Brain microvascular endothelial cell (primary cell): Measurements from ENCODE around the gene CLEC2D.
A peak's percentile ranks its signal among the peaks of the same experiment; 100 is the strongest.
"Not testable (repeated sequence)": the region's sequence is repeated elsewhere in the genome, so short reads cannot be mapped to it uniquely, and the experiment has no call there.

Experiments
- DNase-seq: peaks from one replicate; pipeline ENCODE4 v3.0.0-alpha.2; 2020
- H3K27ac ChIP-seq: fragments of 250-450 bp; sonication (Bioruptor Pico); 2 replicates; pipeline ENCODE4 v1.5.1; 2020; ENCODE audit warnings: mild to moderate bottlenecking, moderate library complexity
- H3K27me3 ChIP-seq: fragments of 250-450 bp; sonication (Bioruptor Pico); replicated peaks from 2 replicates; pipeline ENCODE4 v1.5.1; 2020; ENCODE audit warnings: mild to moderate bottlenecking
- H3K36me3 ChIP-seq: fragments of 250-450 bp; sonication (Bioruptor Pico); replicated peaks from 2 replicates; pipeline ENCODE4 v1.5.1; 2020; ENCODE audit warnings: mild to moderate bottlenecking
- H3K4me3 ChIP-seq: 2 replicates; pipeline ENCODE4 v1.5.1; 2011; ENCODE audit warnings: low read depth, mild to moderate bottlenecking, control low read depth, low read length, moderate library complexity
- in situ Hi-C: cut with HindIII; loops from 2 replicates; pipeline ENCODE4 v1.10.0; 2017; ENCODE audit warnings: low sequenced_read_pairs, low pct_ligation_motif_present
- TF ChIP-seq, protein P1 (sequence below): IDR thresholded peaks from 2 replicates; pipeline ENCODE4 v1.5.1; 2011; ENCODE audit warnings: low read depth, mild to moderate bottlenecking, moderate library complexity, low read length, control low read depth, inconsistent platforms; ENCODE audit errors: missing control alignments

Gene CLEC2D

DNA sequence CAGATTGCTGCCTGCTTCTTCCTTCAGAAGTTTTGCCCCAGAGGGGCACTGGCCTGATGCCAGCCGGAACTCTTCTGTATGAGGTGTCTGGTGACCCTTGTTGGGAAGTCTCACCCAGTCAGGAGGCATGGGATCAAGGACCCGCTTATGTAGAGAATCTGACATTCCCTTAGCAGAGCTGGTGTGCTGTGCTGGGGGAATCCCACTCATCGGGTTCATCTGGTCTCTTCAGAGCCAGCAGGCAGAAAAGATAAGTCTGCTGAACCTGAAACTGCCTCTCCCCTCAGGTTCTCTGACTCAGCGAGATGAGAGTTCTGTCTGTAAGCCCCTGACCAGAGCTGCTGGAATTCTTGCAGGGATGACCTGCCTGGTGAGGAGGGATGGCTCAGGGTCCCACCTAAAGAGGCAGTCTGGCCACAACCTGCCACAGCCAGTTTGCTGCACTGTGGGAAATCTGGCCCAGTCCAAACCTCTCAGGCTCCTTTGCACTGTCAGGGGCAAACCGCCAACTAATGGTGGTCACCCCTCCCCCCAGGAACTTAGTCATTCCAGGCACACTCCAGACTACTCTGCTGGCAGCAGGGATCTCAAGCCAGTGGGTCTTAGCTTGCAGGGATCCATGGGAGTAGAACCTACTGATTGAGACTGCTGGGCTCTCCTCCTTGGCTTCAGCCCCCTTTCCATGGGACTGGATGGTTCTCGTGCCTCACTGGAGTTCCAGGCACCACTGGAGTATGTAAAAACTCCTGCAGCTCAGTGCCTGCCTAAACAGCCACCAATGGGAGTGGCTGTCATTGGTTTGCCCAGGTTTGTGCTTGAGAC lies 4.1 kb downstream of the CLEC2D start:
- H3K36me3 ChIP-seq: no peaks in the 10 kb centered on the region
- peak overlapping the region; percentile 36 for H3K27ac ChIP-seq
- TF ChIP-seq, protein P1, sequence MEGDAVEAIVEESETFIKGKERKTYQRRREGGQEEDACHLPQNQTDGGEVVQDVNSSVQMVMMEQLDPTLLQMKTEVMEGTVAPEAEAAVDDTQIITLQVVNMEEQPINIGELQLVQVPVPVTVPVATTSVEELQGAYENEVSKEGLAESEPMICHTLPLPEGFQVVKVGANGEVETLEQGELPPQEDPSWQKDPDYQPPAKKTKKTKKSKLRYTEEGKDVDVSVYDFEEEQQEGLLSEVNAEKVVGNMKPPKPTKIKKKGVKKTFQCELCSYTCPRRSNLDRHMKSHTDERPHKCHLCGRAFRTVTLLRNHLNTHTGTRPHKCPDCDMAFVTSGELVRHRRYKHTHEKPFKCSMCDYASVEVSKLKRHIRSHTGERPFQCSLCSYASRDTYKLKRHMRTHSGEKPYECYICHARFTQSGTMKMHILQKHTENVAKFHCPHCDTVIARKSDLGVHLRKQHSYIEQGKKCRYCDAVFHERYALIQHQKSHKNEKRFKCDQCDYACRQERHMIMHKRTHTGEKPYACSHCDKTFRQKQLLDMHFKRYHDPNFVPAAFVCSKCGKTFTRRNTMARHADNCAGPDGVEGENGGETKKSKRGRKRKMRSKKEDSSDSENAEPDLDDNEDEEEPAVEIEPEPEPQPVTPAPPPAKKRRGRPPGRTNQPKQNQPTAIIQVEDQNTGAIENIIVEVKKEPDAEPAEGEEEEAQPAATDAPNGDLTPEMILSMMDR: no peak
- H3K4me3 ChIP-seq: no peak overlapping the region
- H3K27me3 ChIP-seq: no peaks in the 10 kb centered on the region
- DNase-seq: peak; percentile 94
- in situ Hi-C loops: no loop called here

DNA sequence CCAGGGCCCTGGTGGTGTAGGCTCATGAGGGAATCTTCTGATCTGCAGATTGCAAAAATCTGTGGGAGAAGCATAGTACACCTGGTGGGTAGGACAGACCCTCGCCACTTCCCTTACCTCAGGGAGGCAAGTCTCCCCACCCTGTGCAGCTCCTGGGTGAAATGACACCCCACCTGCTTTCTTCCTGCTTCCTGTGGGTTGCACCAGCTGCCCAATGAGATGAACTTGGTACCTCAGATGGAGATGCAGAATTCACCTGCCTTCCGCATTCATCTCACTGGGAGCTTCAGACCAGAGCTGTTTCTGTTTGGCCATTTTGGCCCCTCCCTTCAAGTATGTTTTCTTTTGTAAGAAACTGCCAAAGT lies 4.7 kb downstream of the CLEC2D start:
- peak overlapping the region; percentile 36 for H3K27ac ChIP-seq
- no peak for DNase-seq
- no peak overlapping the region for H3K4me3 ChIP-seq
- in situ Hi-C loops: no loop called here
- no peaks in the 10 kb centered on the region for H3K27me3 ChIP-seq
- no peaks in the 10 kb centered on the region for H3K36me3 ChIP-seq
- TF ChIP-seq, protein P1: no peak

DNA sequence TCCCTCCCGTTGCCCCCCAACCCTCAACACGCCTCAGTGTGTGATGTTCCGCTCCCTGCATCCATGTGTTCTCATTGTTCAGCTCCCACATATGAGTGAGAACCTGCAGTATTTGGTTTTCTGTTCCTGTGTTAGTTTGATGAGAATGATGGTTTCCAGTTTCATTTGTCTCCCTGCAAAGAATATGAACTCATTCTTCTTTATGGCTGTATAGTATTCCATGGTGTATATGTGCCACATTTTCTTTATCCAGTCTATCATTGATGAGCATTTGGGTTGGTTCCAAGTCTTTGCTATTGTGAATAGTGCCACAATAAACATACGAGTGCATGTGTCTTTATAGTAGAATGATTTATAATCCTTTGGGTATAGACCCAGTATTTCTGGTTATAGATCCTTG lies 13.0 kb downstream of the CLEC2D start:
- H3K36me3 ChIP-seq, DNase-seq, H3K27me3 ChIP-seq, H3K4me3 ChIP-seq, in situ Hi-C loops, H3K27ac ChIP-seq: not testable (repeated sequence)

DNA sequence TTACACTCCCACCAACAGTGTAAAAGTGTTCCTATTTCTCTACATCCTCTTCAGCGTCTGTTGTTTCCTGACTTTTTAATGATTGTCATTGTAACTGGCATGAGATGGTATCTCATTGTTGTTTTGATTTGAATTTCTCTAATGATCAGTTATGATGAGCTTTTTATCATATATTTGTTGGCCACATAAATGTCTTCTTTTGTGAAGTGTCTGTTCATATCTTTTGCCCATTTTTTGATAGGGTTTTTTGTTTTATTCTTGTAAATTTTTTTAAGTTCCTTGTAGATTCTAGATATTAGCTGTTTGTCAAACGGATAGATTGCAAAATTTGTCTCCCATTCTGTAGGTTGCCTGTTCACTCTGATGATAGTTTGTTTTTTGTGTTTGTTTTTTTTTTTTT lies 13.4 kb downstream of the CLEC2D start:
- H3K27me3 ChIP-seq, in situ Hi-C loops, H3K27ac ChIP-seq, H3K36me3 ChIP-seq, H3K4me3 ChIP-seq, DNase-seq: not testable (repeated sequence)

DNA sequence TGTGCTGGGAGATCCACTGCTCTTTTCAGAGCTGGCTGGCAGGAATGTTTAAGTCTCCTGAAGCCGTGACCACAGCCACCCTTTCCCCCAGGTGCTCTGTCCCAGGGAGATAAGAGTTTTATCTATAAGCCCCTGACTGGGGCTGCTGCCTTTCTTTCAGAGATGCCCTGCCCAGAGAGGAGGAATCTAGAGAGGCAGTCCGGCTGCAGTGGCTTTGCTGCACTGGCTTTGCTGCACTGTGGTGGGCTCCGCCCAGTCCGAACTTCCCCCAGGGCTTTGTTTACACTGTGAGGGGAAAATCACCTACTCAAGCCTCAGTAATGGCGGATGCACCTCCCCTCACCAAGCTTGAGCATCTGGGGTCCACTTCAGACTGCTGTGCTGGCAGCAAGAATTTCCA lies 15.9 kb downstream of the CLEC2D start:
- H3K4me3 ChIP-seq, in situ Hi-C loops, H3K27ac ChIP-seq: not testable (repeated sequence)

DNA sequence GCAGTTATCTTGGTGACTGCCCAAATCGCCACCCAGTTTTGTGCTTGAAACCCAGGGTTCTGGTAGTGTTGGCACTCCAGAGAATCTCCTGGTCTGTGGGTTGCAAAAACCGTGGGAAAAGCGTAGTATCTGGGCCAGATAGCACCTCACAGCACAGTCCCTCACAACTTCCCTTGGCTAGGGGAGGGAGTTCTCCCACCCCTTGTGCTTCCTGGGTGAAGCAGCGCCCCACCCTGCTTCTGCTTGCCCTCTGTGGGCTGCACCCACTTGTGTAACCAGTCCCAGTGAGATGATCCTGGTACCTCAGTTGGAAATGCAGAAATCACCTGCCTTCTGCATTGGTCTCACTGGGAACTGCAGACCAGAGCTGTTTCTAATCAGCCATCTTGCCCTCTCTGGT lies 16.4 kb downstream of the CLEC2D start:
- no peaks in the 10 kb centered on the region for H3K36me3 ChIP-seq
- DNase-seq: no peak
- no peak overlapping the region for H3K27ac ChIP-seq
- H3K27me3 ChIP-seq: no peaks in the 10 kb centered on the region
- TF ChIP-seq, protein P1: no peak
- in situ Hi-C loops: no loop called here
- no peak overlapping the region for H3K4me3 ChIP-seq

More for the DNA sequence above, 15.9 kb downstream of the CLEC2D start:
- not testable (repeated sequence) for H3K27me3 ChIP-seq, DNase-seq, H3K36me3 ChIP-seq

DNA sequence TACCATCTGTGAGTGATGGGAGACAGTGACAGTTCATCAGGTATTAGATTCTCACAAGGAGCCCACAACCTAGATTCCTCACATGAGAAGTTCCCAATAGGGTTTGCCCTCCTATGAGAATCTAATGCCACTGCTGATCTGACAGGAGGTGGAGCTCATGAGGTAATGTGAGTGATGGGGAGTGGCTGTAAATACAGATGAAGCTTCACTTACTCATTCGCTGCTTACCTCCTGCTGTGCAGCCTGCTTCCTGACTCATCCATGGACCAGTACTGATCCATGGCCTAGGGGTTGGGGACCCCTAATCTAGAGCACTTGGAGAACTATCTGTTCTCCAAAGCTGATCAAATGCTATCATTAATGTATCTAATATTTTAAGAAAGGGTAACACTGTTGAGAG lies 17.7 kb downstream of the CLEC2D start:
- H3K27ac ChIP-seq: no peak overlapping the region

More for the DNA sequence above, 17.7 kb downstream of the CLEC2D start:
- Histone ChIP-seq H3K27me3 (no peaks in the 10 kb centered on the region), H3K4me3 (no peak overlapping the region), H3K36me3 (no peaks in the 10 kb centered on the region)
- in situ Hi-C loops: no loop called here
- TF ChIP-seq, protein P1: no peak
- DNase-seq: peak; percentile 77
